GM10248 (cell line): ENCODE results near the gene MFSD1.

Experiments used
- CTCF ChIA-PET: fragments of 300-600 bp; sonication (Branson Sonifier 250); formaldehyde crosslinking; extraction: SDS; loops from one replicate; lab custom pipeline; 2021; ENCODE audit warnings: antibody characterized with exemption; lab: Yijun Ruan, JAX
- POLR2A ChIA-PET: fragments of 350-650 bp; sonication (Branson Sonifier 250); formaldehyde crosslinking; extraction: SDS; loops from one replicate; lab custom pipeline; 2020; ENCODE audit warnings: antibody characterized with exemption; lab: Yijun Ruan, JAX
- DNase-seq: peaks from one replicate; pipeline ENCODE4 v3.0.0; 2012; ENCODE audit errors: extremely low spot score
- TF ChIP-seq, protein P1 (sequence below): IDR thresholded peaks from 2 replicates; pipeline ENCODE4 v1.5.1; 2012; ENCODE audit warnings: mild to moderate bottlenecking, low read depth; ENCODE audit errors: extremely low read depth, missing control alignments, control extremely low read depth

The MFSD1 gene

DNA sequence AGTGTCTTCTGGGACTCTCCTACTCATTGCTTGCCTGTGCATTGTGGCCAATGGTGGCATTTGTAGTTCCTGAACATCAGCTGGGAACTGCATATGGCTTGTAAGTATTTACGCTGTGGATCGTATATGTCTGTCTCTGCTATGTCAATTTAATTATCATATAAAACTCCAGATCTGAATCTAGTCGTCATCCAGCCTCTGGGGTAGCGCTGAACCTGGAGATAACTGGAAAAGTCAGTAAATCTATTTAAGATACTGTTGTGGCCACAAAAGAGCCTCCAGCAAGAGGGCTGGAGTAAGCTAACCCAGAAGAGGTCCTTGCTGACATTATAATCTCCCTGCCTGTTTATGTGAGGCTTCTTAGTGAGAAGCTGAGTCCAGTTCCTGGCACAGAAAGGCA is 21.6 kb downstream of the MFSD1 start:
- CTCF ChIA-PET: no interaction called here
- POLR2A ChIA-PET: no interaction called here
- TF ChIP-seq, protein P1, sequence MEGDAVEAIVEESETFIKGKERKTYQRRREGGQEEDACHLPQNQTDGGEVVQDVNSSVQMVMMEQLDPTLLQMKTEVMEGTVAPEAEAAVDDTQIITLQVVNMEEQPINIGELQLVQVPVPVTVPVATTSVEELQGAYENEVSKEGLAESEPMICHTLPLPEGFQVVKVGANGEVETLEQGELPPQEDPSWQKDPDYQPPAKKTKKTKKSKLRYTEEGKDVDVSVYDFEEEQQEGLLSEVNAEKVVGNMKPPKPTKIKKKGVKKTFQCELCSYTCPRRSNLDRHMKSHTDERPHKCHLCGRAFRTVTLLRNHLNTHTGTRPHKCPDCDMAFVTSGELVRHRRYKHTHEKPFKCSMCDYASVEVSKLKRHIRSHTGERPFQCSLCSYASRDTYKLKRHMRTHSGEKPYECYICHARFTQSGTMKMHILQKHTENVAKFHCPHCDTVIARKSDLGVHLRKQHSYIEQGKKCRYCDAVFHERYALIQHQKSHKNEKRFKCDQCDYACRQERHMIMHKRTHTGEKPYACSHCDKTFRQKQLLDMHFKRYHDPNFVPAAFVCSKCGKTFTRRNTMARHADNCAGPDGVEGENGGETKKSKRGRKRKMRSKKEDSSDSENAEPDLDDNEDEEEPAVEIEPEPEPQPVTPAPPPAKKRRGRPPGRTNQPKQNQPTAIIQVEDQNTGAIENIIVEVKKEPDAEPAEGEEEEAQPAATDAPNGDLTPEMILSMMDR: no peak
- DNase-seq: no peak

DNA sequence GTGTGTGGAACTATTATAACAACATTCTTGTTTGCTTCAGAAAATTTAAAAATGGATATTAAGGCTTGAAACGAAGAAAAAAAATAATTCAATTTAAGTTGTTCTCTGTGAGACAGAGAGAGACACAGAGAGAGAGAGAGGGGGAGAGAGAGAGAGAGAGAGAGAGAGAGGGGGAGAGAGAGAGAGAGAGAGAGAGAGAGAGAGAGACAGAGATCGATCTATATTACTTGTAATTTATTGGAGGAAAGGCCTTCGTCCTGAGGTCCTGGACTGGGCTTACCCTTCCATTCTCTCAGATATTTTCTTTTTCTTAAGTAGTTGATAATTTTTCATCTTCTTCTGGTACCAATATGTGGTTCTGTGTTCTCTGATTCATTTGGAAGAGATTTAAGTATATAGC is 25.9 kb downstream of the MFSD1 start:
- ChIA-PET POLR2A (no interaction called here), CTCF (interaction anchor here (0.7 to 1.8 kb wide), 3 partner anchors 12 to 1558 kb away, joined by 3 to 7 read pairs (median 5); no protein-coding TSS in a partner anchor)
- TF ChIP-seq, protein P1: no peak
- DNase-seq: no peak

DNA sequence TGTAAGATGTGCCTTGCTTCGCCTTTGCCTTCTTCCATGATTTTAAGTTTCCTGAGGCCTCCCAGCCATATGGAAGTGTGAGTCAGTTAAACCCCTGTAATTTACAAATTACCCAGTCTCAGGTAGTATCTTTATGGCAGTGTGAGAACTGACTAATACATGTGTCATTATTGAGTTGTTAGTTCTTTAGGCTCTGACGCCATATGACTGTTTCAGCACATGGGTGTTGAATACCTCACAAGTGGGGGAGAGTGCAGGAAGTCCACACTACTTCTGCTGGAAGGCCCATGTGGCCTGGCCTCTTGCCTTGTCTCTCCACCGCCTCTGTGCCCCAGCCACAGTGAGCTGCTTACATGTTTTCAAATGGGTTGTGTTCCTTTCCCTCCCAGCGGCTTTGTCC is 28.5 kb downstream of the MFSD1 start:
- DNase-seq: no peak
- ChIA-PET CTCF (interaction anchor here (3.0 to 4.6 kb wide), 2 partner anchors 10 to 15 kb away, joined by 12 to 17 read pairs; no protein-coding TSS in a partner anchor), POLR2A (no interaction called here)
- TF ChIP-seq, protein P1: no peak

DNA sequence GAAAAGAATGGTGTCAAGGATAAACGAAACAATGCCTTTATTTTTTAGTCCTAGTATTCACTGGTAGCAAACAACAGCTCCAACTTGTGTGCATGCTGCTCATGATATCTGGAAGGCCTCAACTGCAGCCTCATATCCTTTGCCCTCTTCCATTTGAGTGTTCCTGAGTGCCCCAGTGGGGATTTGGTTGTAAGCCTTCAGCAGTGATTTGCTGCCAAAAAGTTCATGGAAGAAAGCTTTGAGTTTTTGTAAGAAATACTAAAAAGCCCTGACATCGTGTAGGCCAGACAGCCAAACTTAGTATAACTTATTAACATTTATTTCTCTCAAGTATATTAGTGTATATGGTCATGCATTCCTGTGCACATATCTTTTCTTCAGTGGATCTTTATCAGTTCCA is 30.0 kb downstream of the MFSD1 start:
- TF ChIP-seq, protein P1: no peak
- CTCF ChIA-PET: interaction anchor here (1.1 to 4.6 kb wide), 2 partner anchors 9 to 13 kb away, joined by 5 to 17 read pairs; no protein-coding TSS in a partner anchor
- DNase-seq: no peak

DNA sequence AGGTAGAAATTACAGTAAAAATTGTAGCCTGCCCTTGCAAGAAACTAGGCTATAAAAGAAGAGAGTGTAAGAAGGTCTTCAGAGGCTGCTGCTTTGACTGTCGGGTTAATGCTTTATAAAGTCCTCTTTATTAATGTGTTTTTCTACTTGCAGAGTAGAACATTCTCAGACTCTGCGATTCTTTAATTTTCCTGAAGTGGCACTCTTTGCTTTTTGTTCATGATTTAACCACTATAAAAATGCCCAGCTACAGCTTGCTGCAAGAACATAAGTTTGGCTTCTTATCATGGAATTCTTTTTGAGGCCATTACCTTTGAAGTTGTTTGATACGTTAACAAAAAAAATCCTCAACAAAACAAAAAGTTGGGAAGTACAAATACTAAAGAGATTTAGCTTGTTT is 33.8 kb downstream of the MFSD1 start:
- POLR2A ChIA-PET: no interaction called here
- TF ChIP-seq, protein P1: no peak
- DNase-seq: no peak
- CTCF ChIA-PET: interaction anchor here (3.6 kb wide), 1 partner anchor 11 kb away, joined by 25 read pairs; no protein-coding TSS in a partner anchor

More for the DNA sequence above, 30.0 kb downstream of the MFSD1 start:
- POLR2A ChIA-PET: no interaction called here

DNA sequence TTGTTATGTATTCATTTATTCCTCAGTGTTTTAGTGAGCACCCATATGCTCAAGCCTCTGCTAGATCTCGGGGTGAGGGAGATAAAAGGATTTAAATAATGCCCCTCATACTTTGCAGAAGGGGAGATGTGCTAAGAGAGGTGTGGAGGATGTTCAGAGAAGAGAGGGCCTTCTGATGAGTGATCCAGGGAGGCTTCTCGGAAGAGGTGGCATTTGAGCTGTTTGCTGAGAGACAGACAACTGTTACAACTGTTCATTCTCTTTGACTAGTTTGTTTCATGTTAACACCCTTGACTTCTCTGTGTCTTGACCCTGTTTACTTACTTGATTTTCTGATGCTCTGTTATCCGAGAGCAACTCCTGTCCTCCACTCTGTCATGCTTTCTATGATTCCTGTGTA is 34.5 kb downstream of the MFSD1 start:
- TF ChIP-seq, protein P1: no peak
- ChIA-PET CTCF (interaction anchor here (3.6 kb wide), 1 partner anchor 10 kb away, joined by 25 read pairs; no protein-coding TSS in a partner anchor), POLR2A (no interaction called here)
- no peak for DNase-seq
